SK-N-SH treated with all-trans-retinoic acid at 6 μM for 48 hours (cell line): ENCODE data around the gene CENPA.
"Not testable (repeated sequence)": the region's sequence is repeated elsewhere in the genome, so short reads cannot be mapped to it uniquely, and the experiment has no call there.

ENCODE experiments used
- ATAC-seq: fragments of 200-7000 bp; cut with Tn5 transposase; 3 replicates; pipeline ENCODE4 v1.9.1; 2020; ENCODE audit warnings: mild to moderate bottlenecking, moderate library complexity
- ARNTL ChIP-seq: fragments of 450-650 bp; formaldehyde crosslinking; IDR thresholded peaks from 2 replicates; pipeline ENCODE4 v1.5.0; 2020; ENCODE audit warnings: low read depth, mild to moderate bottlenecking, moderate library complexity, borderline replicate concordance
- BACH2 ChIP-seq: fragments of 250-450 bp; sonication (Bioruptor Pico); IDR thresholded peaks from 2 replicates; pipeline ENCODE4 v1.9.0; 2021; ENCODE audit warnings: mild to moderate bottlenecking, borderline replicate concordance
- CSDC2 ChIP-seq: fragments of 250-450 bp; sonication (Bioruptor Pico); IDR thresholded peaks from 2 replicates; pipeline ENCODE4 v1.5.0; 2020; ENCODE audit warnings: mild to moderate bottlenecking, moderate library complexity
- CSRNP3 ChIP-seq: fragments of 250-450 bp; sonication (Bioruptor Pico); IDR thresholded peaks from 2 replicates; pipeline ENCODE4 v1.5.1; 2021; ENCODE audit warnings: mild to moderate bottlenecking, moderate library complexity
- ESRRG ChIP-seq: fragments of 250-450 bp; sonication (Bioruptor Pico); IDR thresholded peaks from 2 replicates; pipeline ENCODE4 v1.6.1; 2021; ENCODE audit warnings: mild to moderate bottlenecking
- GLIS3 ChIP-seq: fragments of 250-450 bp; sonication (Bioruptor Pico); IDR thresholded peaks from 2 replicates; pipeline ENCODE4 v1.5.0; 2020; ENCODE audit warnings: mild to moderate bottlenecking, moderate library complexity
- ISL1 ChIP-seq: fragments of 250-450 bp; sonication (Bioruptor Pico); IDR thresholded peaks from 2 replicates; pipeline ENCODE4 v2.1.2; 2022; ENCODE audit warnings: mild to moderate bottlenecking, moderate library complexity
- OSR1 ChIP-seq: fragments of 250-450 bp; sonication (Bioruptor Pico); IDR thresholded peaks from 2 replicates; pipeline ENCODE4 v1.8.0; 2022; ENCODE audit warnings: moderate library complexity, mild to moderate bottlenecking, inconsistent platforms
- POU6F1 ChIP-seq: fragments of 250-450 bp; sonication (Bioruptor Pico); IDR thresholded peaks from 2 replicates; pipeline ENCODE4 v1.8.0; 2021; ENCODE audit warnings: low read depth, mild to moderate bottlenecking, moderate library complexity, borderline replicate concordance
- PPARA ChIP-seq: fragments of 250-450 bp; sonication (Bioruptor Pico); IDR thresholded peaks from 2 replicates; pipeline ENCODE4 v1.5.0; 2020; ENCODE audit warnings: mild to moderate bottlenecking, borderline replicate concordance
- RARB ChIP-seq: fragments of 250-450 bp; sonication (Bioruptor Pico); IDR thresholded peaks from 2 replicates; pipeline ENCODE4 v1.8.0; 2021; ENCODE audit warnings: mild to moderate bottlenecking, moderate library complexity
- SNAI2 ChIP-seq: fragments of 250-450 bp; sonication (Bioruptor Pico); IDR thresholded peaks from 2 replicates; pipeline ENCODE4 v1.5.0; 2020; ENCODE audit warnings: mild to moderate bottlenecking, moderate library complexity
- TCF4 ChIP-seq: fragments of 250-450 bp; sonication (Bioruptor Pico); IDR thresholded peaks from 2 replicates; pipeline ENCODE4 v1.8.0; 2021; ENCODE audit warnings: mild to moderate bottlenecking, moderate library complexity, borderline replicate concordance
- TOX ChIP-seq: fragments of 250-450 bp; sonication (Bioruptor Pico); IDR thresholded peaks from 2 replicates; pipeline ENCODE4 v1.8.0; 2021; ENCODE audit warnings: mild to moderate bottlenecking, moderate library complexity, borderline replicate concordance
- ZFP3 ChIP-seq: fragments of 250-450 bp; sonication (Bioruptor Pico); IDR thresholded peaks from 2 replicates; pipeline ENCODE4 v1.5.0; 2020; ENCODE audit warnings: mild to moderate bottlenecking, moderate library complexity
- ZFP30 ChIP-seq: fragments of 450-650 bp; formaldehyde crosslinking; IDR thresholded peaks from 2 replicates; pipeline ENCODE4 v1.5.0; 2022; ENCODE audit warnings: mild to moderate bottlenecking, moderate library complexity
- ZNF565 ChIP-seq: fragments of 450-650 bp; formaldehyde crosslinking; conservative IDR thresholded peaks from 2 replicates; pipeline ENCODE4 v1.5.0; 2020; ENCODE audit warnings: low read depth, mild to moderate bottlenecking, moderate library complexity
- ZNF70 ChIP-seq: fragments of 450-650 bp; formaldehyde crosslinking; IDR thresholded peaks from 2 replicates; pipeline ENCODE4 v1.5.0; 2020; ENCODE audit warnings: mild to moderate bottlenecking, moderate library complexity
- ZNF8 ChIP-seq: fragments of 450-650 bp; formaldehyde crosslinking; IDR thresholded peaks from 2 replicates; pipeline ENCODE4 v1.5.0; 2020; ENCODE audit warnings: mild to moderate bottlenecking, moderate library complexity
- TF ChIP-seq, protein P1 (sequence below): fragments of 250-450 bp; sonication (Bioruptor Pico); IDR thresholded peaks from 2 replicates; pipeline ENCODE4 v1.8.0; 2020; ENCODE audit warnings: mild to moderate bottlenecking, moderate library complexity, borderline replicate concordance
- TF ChIP-seq, protein P2 (sequence below): fragments of 250-450 bp; sonication (Bioruptor Pico); IDR thresholded peaks from 2 replicates; pipeline ENCODE4 v1.5.0; 2020; ENCODE audit warnings: mild to moderate bottlenecking, moderate library complexity
- TF ChIP-seq, protein P3 (sequence below): fragments of 250-450 bp; sonication (Bioruptor Pico); IDR thresholded peaks from 2 replicates; pipeline ENCODE4 v1.5.1; 2020; ENCODE audit warnings: low read depth, mild to moderate bottlenecking, moderate library complexity

The CENPA gene

GRCh38 chr2:26745609-26746327 is 40.1 kb upstream of the CENPA start:
- TF ChIP-seq ZNF70 (CRISPR knock-in tag) = no peak
- no peak for TF ChIP-seq CSDC2 (CRISPR knock-in tag)
- TF ChIP-seq ZFP30 (CRISPR knock-in tag) = no peak
- TF ChIP-seq ESRRG (CRISPR knock-in tag) = no peak
- TF ChIP-seq, protein P1, sequence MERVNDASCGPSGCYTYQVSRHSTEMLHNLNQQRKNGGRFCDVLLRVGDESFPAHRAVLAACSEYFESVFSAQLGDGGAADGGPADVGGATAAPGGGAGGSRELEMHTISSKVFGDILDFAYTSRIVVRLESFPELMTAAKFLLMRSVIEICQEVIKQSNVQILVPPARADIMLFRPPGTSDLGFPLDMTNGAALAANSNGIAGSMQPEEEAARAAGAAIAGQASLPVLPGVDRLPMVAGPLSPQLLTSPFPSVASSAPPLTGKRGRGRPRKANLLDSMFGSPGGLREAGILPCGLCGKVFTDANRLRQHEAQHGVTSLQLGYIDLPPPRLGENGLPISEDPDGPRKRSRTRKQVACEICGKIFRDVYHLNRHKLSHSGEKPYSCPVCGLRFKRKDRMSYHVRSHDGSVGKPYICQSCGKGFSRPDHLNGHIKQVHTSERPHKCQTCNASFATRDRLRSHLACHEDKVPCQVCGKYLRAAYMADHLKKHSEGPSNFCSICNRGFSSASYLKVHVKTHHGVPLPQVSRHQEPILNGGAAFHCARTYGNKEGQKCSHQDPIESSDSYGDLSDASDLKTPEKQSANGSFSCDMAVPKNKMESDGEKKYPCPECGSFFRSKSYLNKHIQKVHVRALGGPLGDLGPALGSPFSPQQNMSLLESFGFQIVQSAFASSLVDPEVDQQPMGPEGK (CRISPR knock-in tag) = no peak
- no peak for TF ChIP-seq RARB (CRISPR knock-in tag)
- TF ChIP-seq, all 23 proteins: peak for 0
- ATAC-seq = peak; percentile 98

GRCh38 chr2:26746934-26747333 is 38.9 kb upstream of the CENPA start:
- TF ChIP-seq ZNF565 (CRISPR knock-in tag) (no peak), ZNF8 (CRISPR knock-in tag) (no peak), ZFP30 (CRISPR knock-in tag) (no peak), ARNTL (no peak), OSR1 (no peak), ISL1 (no peak), CSRNP3 (CRISPR knock-in tag) (no peak), ESRRG (CRISPR knock-in tag) (no peak), PPARA (CRISPR knock-in tag) (no peak), TOX (no peak), TCF4 (CRISPR knock-in tag) (no peak), GLIS3 (CRISPR knock-in tag) (no peak), ZFP3 (CRISPR knock-in tag) (no peak), POU6F1 (CRISPR knock-in tag) (no peak), ZNF70 (CRISPR knock-in tag) (no peak)
- TF ChIP-seq, protein P2, sequence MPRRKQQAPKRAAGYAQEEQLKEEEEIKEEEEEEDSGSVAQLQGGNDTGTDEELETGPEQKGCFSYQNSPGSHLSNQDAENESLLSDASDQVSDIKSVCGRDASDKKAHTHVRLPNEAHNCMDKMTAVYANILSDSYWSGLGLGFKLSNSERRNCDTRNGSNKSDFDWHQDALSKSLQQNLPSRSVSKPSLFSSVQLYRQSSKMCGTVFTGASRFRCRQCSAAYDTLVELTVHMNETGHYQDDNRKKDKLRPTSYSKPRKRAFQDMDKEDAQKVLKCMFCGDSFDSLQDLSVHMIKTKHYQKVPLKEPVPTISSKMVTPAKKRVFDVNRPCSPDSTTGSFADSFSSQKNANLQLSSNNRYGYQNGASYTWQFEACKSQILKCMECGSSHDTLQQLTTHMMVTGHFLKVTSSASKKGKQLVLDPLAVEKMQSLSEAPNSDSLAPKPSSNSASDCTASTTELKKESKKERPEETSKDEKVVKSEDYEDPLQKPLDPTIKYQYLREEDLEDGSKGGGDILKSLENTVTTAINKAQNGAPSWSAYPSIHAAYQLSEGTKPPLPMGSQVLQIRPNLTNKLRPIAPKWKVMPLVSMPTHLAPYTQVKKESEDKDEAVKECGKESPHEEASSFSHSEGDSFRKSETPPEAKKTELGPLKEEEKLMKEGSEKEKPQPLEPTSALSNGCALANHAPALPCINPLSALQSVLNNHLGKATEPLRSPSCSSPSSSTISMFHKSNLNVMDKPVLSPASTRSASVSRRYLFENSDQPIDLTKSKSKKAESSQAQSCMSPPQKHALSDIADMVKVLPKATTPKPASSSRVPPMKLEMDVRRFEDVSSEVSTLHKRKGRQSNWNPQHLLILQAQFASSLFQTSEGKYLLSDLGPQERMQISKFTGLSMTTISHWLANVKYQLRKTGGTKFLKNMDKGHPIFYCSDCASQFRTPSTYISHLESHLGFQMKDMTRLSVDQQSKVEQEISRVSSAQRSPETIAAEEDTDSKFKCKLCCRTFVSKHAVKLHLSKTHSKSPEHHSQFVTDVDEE (CRISPR knock-in tag) = no peak
- ATAC-seq = no peak

GRCh38 chr2:26749787-26750420 is 36.0 kb upstream of the CENPA start:
- not testable (repeated sequence) for ATAC-seq
- TF ChIP-seq SNAI2 (CRISPR knock-in tag) = peak; percentile 99
- TF ChIP-seq ISL1 = peak; percentile 90
- TF ChIP-seq ZNF8 (CRISPR knock-in tag) = peak; percentile 82
- peak; percentile 59; the same call in 1 of the 2 replicates for TF ChIP-seq ZNF70 (CRISPR knock-in tag)
- TF ChIP-seq, protein P3, sequence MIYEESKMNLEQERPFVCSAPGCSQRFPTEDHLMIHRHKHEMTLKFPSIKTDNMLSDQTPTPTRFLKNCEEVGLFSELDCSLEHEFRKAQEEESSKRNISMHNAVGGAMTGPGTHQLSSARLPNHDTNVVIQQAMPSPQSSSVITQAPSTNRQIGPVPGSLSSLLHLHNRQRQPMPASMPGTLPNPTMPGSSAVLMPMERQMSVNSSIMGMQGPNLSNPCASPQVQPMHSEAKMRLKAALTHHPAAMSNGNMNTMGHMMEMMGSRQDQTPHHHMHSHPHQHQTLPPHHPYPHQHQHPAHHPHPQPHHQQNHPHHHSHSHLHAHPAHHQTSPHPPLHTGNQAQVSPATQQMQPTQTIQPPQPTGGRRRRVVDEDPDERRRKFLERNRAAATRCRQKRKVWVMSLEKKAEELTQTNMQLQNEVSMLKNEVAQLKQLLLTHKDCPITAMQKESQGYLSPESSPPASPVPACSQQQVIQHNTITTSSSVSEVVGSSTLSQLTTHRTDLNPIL (CRISPR knock-in tag) = 0 out of 2 replicates have a peak, but pooled peaks have one; percentile 61
- peak; percentile 86; the same call in 1 of the 2 replicates for TF ChIP-seq ARNTL
- peak; percentile 53; the same call in 1 of the 2 replicates for TF ChIP-seq TCF4 (CRISPR knock-in tag)
- peak; percentile 89 for TF ChIP-seq ZNF565 (CRISPR knock-in tag)
- peak; percentile 80; the same call in 1 of the 2 replicates for TF ChIP-seq PPARA (CRISPR knock-in tag)
- TF ChIP-seq CSDC2 (CRISPR knock-in tag) = peak; percentile 99
- TF ChIP-seq BACH2 = peak; percentile 87
- peak; percentile 43; the same call in 1 of the 2 replicates for TF ChIP-seq ZFP30 (CRISPR knock-in tag)
- TF ChIP-seq ZFP3 (CRISPR knock-in tag) = peak; percentile 93
- TF ChIP-seq ESRRG (CRISPR knock-in tag) = peak; percentile 93
- TF ChIP-seq, protein P2 (CRISPR knock-in tag) = peak; percentile 96
- peak; percentile 94; the same call in 1 of the 2 replicates for TF ChIP-seq GLIS3 (CRISPR knock-in tag)
